22Rv1 (cell line): ENCODE data around the gene ZNF407.

Experiments
- ZFX ChIP-seq: fragments of 450-650 bp; IDR thresholded peaks from 2 replicates; pipeline ENCODE4 v1.6.1; 2017; ENCODE audit warnings: antibody characterized with exemption, borderline replicate concordance
- TF ChIP-seq, protein P1 (sequence below): fragments of 450-650 bp; IDR thresholded peaks from 2 replicates; pipeline ENCODE4 v1.5.1; 2017; ENCODE audit warnings: mild to moderate bottlenecking

DNA sequence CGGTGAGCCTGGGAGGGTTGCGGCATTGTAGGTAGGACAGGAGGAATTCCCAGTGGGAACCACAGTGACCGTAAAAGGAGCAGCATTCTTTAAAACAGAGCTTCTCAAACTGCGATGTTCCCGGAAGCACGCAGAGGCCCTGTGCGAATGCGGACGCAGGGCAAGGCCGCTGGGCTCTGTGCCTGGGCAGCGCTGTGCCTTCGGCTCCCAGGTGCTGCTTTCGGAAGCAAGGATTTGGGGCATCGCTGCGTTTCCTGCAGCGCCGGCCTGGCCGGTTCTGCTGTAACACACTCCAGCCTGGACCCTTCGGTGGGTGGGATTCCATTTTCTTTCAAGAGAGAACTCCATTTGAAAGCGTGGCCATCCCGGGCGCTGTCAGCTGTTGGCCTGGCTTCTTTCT lies 492.7 kb downstream of the ZNF407 start:
- TF ChIP-seq, protein P1, sequence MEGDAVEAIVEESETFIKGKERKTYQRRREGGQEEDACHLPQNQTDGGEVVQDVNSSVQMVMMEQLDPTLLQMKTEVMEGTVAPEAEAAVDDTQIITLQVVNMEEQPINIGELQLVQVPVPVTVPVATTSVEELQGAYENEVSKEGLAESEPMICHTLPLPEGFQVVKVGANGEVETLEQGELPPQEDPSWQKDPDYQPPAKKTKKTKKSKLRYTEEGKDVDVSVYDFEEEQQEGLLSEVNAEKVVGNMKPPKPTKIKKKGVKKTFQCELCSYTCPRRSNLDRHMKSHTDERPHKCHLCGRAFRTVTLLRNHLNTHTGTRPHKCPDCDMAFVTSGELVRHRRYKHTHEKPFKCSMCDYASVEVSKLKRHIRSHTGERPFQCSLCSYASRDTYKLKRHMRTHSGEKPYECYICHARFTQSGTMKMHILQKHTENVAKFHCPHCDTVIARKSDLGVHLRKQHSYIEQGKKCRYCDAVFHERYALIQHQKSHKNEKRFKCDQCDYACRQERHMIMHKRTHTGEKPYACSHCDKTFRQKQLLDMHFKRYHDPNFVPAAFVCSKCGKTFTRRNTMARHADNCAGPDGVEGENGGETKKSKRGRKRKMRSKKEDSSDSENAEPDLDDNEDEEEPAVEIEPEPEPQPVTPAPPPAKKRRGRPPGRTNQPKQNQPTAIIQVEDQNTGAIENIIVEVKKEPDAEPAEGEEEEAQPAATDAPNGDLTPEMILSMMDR = no peak
- TF ChIP-seq ZFX = no peak
